Epithelial cell of prostate (primary cell): ENCODE measurements around the gene PIN4.
"Not testable (repeated sequence)": the region's sequence is repeated elsewhere in the genome, so short reads cannot be mapped to it uniquely, and the experiment has no call there.

Source experiments
- DNase-seq: peaks from one replicate; pipeline ENCODE4 v3.0.0-alpha.2; 2011; ENCODE audit warnings: low read depth, low spot score
- H3K27ac ChIP-seq: fragments of 450-650 bp; 2 replicates; pipeline ENCODE4 v1.5.1; 2017; ENCODE audit warnings: mild to moderate bottlenecking

Gene PIN4

GRCh38 chrX:72181178-72182125 lies at the start of gene PIN4:
Gene PIN4, plus strand, starts transcription at chrX:72181757. Its CDS starts 29 bp downstream, at chrX:72181786.
- peak; percentile 80 for DNase-seq
- H3K27ac ChIP-seq = peak within 1 kb of the TSS; percentile 67

- DNase-seq = no peak
- H3K27ac ChIP-seq = no peak overlapping the region
Observed at GRCh38 chrX:72132456-72132855, 49.1 kb upstream of the PIN4 start.

- no peak overlapping the region for H3K27ac ChIP-seq
- DNase-seq = no peak
Observed at GRCh38 chrX:72133851-72134546, 47.6 kb upstream of the PIN4 start.

GRCh38 chrX:72137846-72138495 lies 43.6 kb upstream of the PIN4 start:
- H3K27ac ChIP-seq = no peak overlapping the region
- no peak for DNase-seq

GRCh38 chrX:72139538-72139937 lies 42.0 kb upstream of the PIN4 start:
- H3K27ac ChIP-seq = no peak overlapping the region
- DNase-seq = no peak

GRCh38 chrX:72141372-72142004 lies 40.1 kb upstream of the PIN4 start:
- H3K27ac ChIP-seq = no peak overlapping the region
- no peak for DNase-seq

GRCh38 chrX:72142094-72142793 lies 39.3 kb upstream of the PIN4 start:
- no peak for DNase-seq
- no peak overlapping the region for H3K27ac ChIP-seq

GRCh38 chrX:72142794-72143608 lies 38.6 kb upstream of the PIN4 start:
- DNase-seq = no peak
- H3K27ac ChIP-seq = no peak overlapping the region

GRCh38 chrX:72143609-72143907 lies 38.0 kb upstream of the PIN4 start:
- no peak overlapping the region for H3K27ac ChIP-seq
- DNase-seq = no peak

- H3K27ac ChIP-seq = no peak overlapping the region
- DNase-seq = no peak
Observed at GRCh38 chrX:72145181-72145580, 36.4 kb upstream of the PIN4 start.

- DNase-seq = no peak
- no peak overlapping the region for H3K27ac ChIP-seq
Observed at GRCh38 chrX:72146527-72146926, 35.0 kb upstream of the PIN4 start.

- DNase-seq = no peak
- no peak overlapping the region for H3K27ac ChIP-seq
Observed at GRCh38 chrX:72158773-72159172, 22.8 kb upstream of the PIN4 start.

GRCh38 chrX:72159769-72160168 lies 21.8 kb upstream of the PIN4 start:
- H3K27ac ChIP-seq = no peak overlapping the region
- no peak for DNase-seq

GRCh38 chrX:72165551-72165950 lies 16.0 kb upstream of the PIN4 start:
- no peak for DNase-seq
- no peak overlapping the region for H3K27ac ChIP-seq

GRCh38 chrX:72169008-72169728 lies 12.4 kb upstream of the PIN4 start:
- no peak overlapping the region for H3K27ac ChIP-seq
- no peak for DNase-seq

- DNase-seq, H3K27ac ChIP-seq: not testable (repeated sequence)
Observed at GRCh38 chrX:72176289-72176688, 5.3 kb upstream of the PIN4 start.

GRCh38 chrX:72176981-72177380 lies 4.6 kb upstream of the PIN4 start:
- no peak overlapping the region for H3K27ac ChIP-seq
- DNase-seq = no peak

GRCh38 chrX:72180539-72180938 lies 1.0 kb upstream of the PIN4 start:
- DNase-seq = no peak
- peak overlapping the region; percentile 67 for H3K27ac ChIP-seq

- no peak for DNase-seq
- H3K27ac ChIP-seq = no peak overlapping the region
Observed at GRCh38 chrX:72182924-72183323, 1.4 kb downstream of the PIN4 start.
